ENCODE data around the gene PIK3CA. TPM values are rescaled to one million over a fixed set of nuclear protein-coding genes. Genes with fewer than 3 reads are reported as not detected.
A peak's percentile ranks its signal among the peaks of the same experiment; 100 is the strongest.

The PIK3CA gene
- total RNA-seq, 1 donor from 2014 or later: 28.0 TPM

DNA sequence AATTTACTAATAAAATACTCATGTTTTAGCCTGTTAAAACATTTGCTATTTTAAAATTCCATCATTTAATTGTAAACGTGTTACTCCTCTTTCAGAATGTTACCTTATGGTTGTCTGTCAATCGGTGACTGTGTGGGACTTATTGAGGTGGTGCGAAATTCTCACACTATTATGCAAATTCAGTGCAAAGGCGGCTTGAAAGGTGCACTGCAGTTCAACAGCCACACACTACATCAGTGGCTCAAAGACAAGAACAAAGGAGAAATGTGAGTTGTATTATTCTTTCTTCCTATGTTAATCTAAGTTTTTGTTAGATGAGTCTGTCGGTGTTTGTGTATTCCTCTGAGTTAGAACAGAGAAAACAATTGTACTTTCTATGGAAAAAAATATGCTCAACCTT is 81.0 kb downstream of the PIK3CA start:
- DNase-seq (ENCODE audit: low read depth): no peak
- Histone ChIP-seq H3K36me3 (ENCODE audit: insufficient read depth, low read length) (peaks cover 16% of the 10 kb centered on the region), H3K27me3 (ENCODE audit: insufficient read depth, low read length) (no peaks in the 10 kb centered on the region), H4K20me1 (ENCODE audit: insufficient read depth, low read length) (no peaks in the 10 kb centered on the region), H3K79me2 (ENCODE audit: insufficient read depth, low read length) (no peaks in the 10 kb centered on the region), H3K4me3 (ENCODE audit: insufficient read depth, low read depth, low read length) (no peak overlapping the region), H3K9ac (ENCODE audit: low read length) (no peak overlapping the region), H3K4me1 (ENCODE audit: insufficient read depth, low read length) (no peaks in the 10 kb centered on the region), H3K27ac (ENCODE audit: low read depth, low read length) (no peak overlapping the region), H2AFZ (ENCODE audit: low read depth, low read length) (no peak overlapping the region), H3K4me2 (ENCODE audit: low read length) (no peak overlapping the region), H3K9me3 (ENCODE audit: insufficient read depth, low read depth, low read length) (no peaks in the 10 kb centered on the region)
- Mint-ChIP-seq H3K9me3 (ENCODE audit: unreplicated experiment) (no peaks in the 10 kb centered on the region), H3K27me3 (ENCODE audit: low read depth, unreplicated experiment) (no peaks in the 10 kb centered on the region), H3K27ac (ENCODE audit: unreplicated experiment) (no peak overlapping the region), H3K36me3 (ENCODE audit: low read depth, unreplicated experiment) (peaks cover 18% of the 10 kb centered on the region), H3K4me1 (ENCODE audit: low read depth, unreplicated experiment) (peaks cover 9% of the 10 kb centered on the region), H3K4me3 (ENCODE audit: unreplicated experiment) (no peak overlapping the region)
- TF ChIP-seq, protein P1, sequence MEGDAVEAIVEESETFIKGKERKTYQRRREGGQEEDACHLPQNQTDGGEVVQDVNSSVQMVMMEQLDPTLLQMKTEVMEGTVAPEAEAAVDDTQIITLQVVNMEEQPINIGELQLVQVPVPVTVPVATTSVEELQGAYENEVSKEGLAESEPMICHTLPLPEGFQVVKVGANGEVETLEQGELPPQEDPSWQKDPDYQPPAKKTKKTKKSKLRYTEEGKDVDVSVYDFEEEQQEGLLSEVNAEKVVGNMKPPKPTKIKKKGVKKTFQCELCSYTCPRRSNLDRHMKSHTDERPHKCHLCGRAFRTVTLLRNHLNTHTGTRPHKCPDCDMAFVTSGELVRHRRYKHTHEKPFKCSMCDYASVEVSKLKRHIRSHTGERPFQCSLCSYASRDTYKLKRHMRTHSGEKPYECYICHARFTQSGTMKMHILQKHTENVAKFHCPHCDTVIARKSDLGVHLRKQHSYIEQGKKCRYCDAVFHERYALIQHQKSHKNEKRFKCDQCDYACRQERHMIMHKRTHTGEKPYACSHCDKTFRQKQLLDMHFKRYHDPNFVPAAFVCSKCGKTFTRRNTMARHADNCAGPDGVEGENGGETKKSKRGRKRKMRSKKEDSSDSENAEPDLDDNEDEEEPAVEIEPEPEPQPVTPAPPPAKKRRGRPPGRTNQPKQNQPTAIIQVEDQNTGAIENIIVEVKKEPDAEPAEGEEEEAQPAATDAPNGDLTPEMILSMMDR (IDR thresholded peaks at IDR 0.05; ENCODE audit: insufficient read depth, low read depth, low read length): no peak
- FAIRE-seq: no peak

DNA sequence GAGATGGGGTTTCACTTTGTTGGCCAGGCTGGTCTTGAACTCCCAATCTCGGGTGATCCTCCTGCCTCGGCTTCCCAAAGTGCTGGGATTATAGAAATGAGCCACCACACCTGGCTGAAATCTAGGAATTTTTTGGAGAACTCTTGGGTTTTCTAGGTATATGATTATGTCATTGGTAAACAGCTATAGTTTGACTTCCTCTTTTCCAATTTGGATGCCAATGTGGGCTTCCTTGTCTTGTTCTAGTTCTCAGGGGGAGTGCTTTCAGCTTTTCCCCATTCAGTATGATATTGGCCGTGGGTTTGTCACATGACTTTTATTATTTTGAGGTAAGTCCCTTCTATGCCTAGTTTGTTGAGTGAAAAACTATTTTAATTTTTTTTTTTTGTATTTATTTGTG is 84.9 kb downstream of the PIK3CA start:
- Mint-ChIP-seq H3K4me3 (ENCODE audit: unreplicated experiment) (no peak overlapping the region), H3K36me3 (ENCODE audit: low read depth, unreplicated experiment) (peaks cover 18% of the 10 kb centered on the region), H3K9me3 (ENCODE audit: unreplicated experiment) (no peaks in the 10 kb centered on the region), H3K27me3 (ENCODE audit: low read depth, unreplicated experiment) (no peaks in the 10 kb centered on the region), H3K4me1 (ENCODE audit: low read depth, unreplicated experiment) (peaks cover 8% of the 10 kb centered on the region), H3K27ac (ENCODE audit: unreplicated experiment) (no peak overlapping the region)
- Histone ChIP-seq H3K4me3 (ENCODE audit: insufficient read depth, low read depth, low read length) (no peak overlapping the region), H3K27me3 (ENCODE audit: insufficient read depth, low read length) (no peaks in the 10 kb centered on the region), H3K27ac (ENCODE audit: low read depth, low read length) (no peak overlapping the region), H4K20me1 (ENCODE audit: insufficient read depth, low read length) (no peaks in the 10 kb centered on the region), H3K4me2 (ENCODE audit: low read length) (no peak overlapping the region), H3K4me1 (ENCODE audit: insufficient read depth, low read length) (no peaks in the 10 kb centered on the region), H3K9me3 (ENCODE audit: insufficient read depth, low read depth, low read length) (no peaks in the 10 kb centered on the region), H2AFZ (ENCODE audit: low read depth, low read length) (no peak overlapping the region), H3K79me2 (ENCODE audit: insufficient read depth, low read length) (no peaks in the 10 kb centered on the region), H3K36me3 (ENCODE audit: insufficient read depth, low read length) (peaks cover 18% of the 10 kb centered on the region), H3K9ac (ENCODE audit: low read length) (no peak overlapping the region)
- DNase-seq (ENCODE audit: low read depth): no peak
- no peak for FAIRE-seq
- TF ChIP-seq EZH2 (IDR thresholded peaks at IDR 0.05; ENCODE audit: insufficient read depth, low read length): no peak
- TF ChIP-seq, protein P1 (IDR thresholded peaks at IDR 0.05; ENCODE audit: insufficient read depth, low read depth, low read length): no peak

DNA sequence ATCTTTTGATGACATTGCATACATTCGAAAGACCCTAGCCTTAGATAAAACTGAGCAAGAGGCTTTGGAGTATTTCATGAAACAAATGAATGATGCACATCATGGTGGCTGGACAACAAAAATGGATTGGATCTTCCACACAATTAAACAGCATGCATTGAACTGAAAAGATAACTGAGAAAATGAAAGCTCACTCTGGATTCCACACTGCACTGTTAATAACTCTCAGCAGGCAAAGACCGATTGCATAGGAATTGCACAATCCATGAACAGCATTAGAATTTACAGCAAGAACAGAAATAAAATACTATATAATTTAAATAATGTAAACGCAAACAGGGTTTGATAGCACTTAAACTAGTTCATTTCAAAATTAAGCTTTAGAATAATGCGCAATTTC is 86.0 kb downstream of the PIK3CA start:
- H4K20me1 ChIP-seq (ENCODE audit: insufficient read depth, low read length): no peaks in the 10 kb centered on the region
- H3K9me3 Mint-ChIP-seq (ENCODE audit: unreplicated experiment): no peaks in the 10 kb centered on the region
- H3K4me3 ChIP-seq (ENCODE audit: insufficient read depth, low read depth, low read length): no peak overlapping the region
- H3K27me3 ChIP-seq (ENCODE audit: insufficient read depth, low read length): no peaks in the 10 kb centered on the region
- H3K9ac ChIP-seq (ENCODE audit: low read length): no peak overlapping the region
- no peak overlapping the region for H3K4me2 ChIP-seq (ENCODE audit: low read length)
- no peak overlapping the region for H3K27ac ChIP-seq (ENCODE audit: low read depth, low read length)
- no peak overlapping the region for H3K27ac Mint-ChIP-seq (ENCODE audit: unreplicated experiment)
- H3K9me3 ChIP-seq (ENCODE audit: insufficient read depth, low read depth, low read length): no peaks in the 10 kb centered on the region
- H3K36me3 Mint-ChIP-seq (ENCODE audit: low read depth, unreplicated experiment): peaks cover 18% of the 10 kb centered on the region
- no peaks in the 10 kb centered on the region for H3K27me3 Mint-ChIP-seq (ENCODE audit: low read depth, unreplicated experiment)
- DNase-seq (ENCODE audit: low read depth) (peak; percentile 23), FAIRE-seq (no peak)
- no peaks in the 10 kb centered on the region for H3K4me1 ChIP-seq (ENCODE audit: insufficient read depth, low read length)
- no peaks in the 10 kb centered on the region for H3K79me2 ChIP-seq (ENCODE audit: insufficient read depth, low read length)
- peaks cover 8% of the 10 kb centered on the region for H3K4me1 Mint-ChIP-seq (ENCODE audit: low read depth, unreplicated experiment)
- H2AFZ ChIP-seq (ENCODE audit: low read depth, low read length): no peak overlapping the region
- TF ChIP-seq, protein P1 (IDR thresholded peaks at IDR 0.05; ENCODE audit: insufficient read depth, low read depth, low read length): no peak
- no peak for TF ChIP-seq EZH2 (IDR thresholded peaks at IDR 0.05; ENCODE audit: insufficient read depth, low read length)
- peaks cover 18% of the 10 kb centered on the region for H3K36me3 ChIP-seq (ENCODE audit: insufficient read depth, low read length)
- no peak overlapping the region for H3K4me3 Mint-ChIP-seq (ENCODE audit: unreplicated experiment)
